ENCODE results near the gene MYADML2.

MYADML2 gene

GRCh38 chr17:81913394-81914102 is 33.5 kb downstream of the MYADML2 start:
- Histone ChIP-seq H3K27me3 (ENCODE audit: control insufficient read depth in 1 of 2, insufficient read depth in 2 of 2, low read length in 2 of 2) (no peaks in the 10 kb centered on the region), H3K9ac (ENCODE audit: low read depth in 1 of 2, low read length in 2 of 2) (no peak overlapping the region), H3K4me3 (ENCODE audit: low read depth in 1 of 2, low read length in 2 of 2) (no peak overlapping the region), H3K9me3 (ENCODE audit: control insufficient read depth in 1 of 2, low read length in 2 of 2) (no peaks in the 10 kb centered on the region), H3K27ac (ENCODE audit: low read depth, low read length) (no peak overlapping the region), H3K36me3 (ENCODE audit: control insufficient read depth in 1 of 2, insufficient read depth in 2 of 2, low read length in 2 of 2) (peaks cover 40 to 48% of the 10 kb centered on the region in 2 donors), H3K4me1 (ENCODE audit: control insufficient read depth in 1 of 2, insufficient read depth in 2 of 2, low read length in 2 of 2) (peaks cover 33 to 34% of the 10 kb centered on the region in 2 donors)

- peaks cover 28 to 29% of the 10 kb centered on the region in 2 donors for H3K4me1 ChIP-seq (ENCODE audit: control insufficient read depth in 1 of 2, insufficient read depth in 2 of 2, low read length in 2 of 2)
- peaks cover 46 to 56% of the 10 kb centered on the region in 2 donors for H3K36me3 ChIP-seq (ENCODE audit: control insufficient read depth in 1 of 2, insufficient read depth in 2 of 2, low read length in 2 of 2)
- H3K9ac ChIP-seq (ENCODE audit: low read depth in 1 of 2, low read length in 2 of 2) = no peak overlapping the region
- H3K4me3 ChIP-seq (ENCODE audit: low read depth in 1 of 2, low read length in 2 of 2) = no peak overlapping the region
- H3K9me3 ChIP-seq (ENCODE audit: control insufficient read depth in 1 of 2, low read length in 2 of 2) = no peaks in the 10 kb centered on the region
- no peak overlapping the region for H3K27ac ChIP-seq (ENCODE audit: low read depth, low read length)
- H3K27me3 ChIP-seq (ENCODE audit: control insufficient read depth in 1 of 2, insufficient read depth in 2 of 2, low read length in 2 of 2) = no peaks in the 10 kb centered on the region
Measured at GRCh38 chr17:81912441-81913309, 34.4 kb downstream of the MYADML2 start.

GRCh38 chr17:81911969-81912368 is 35.1 kb downstream of the MYADML2 start:
- H3K4me3 ChIP-seq (ENCODE audit: low read depth in 1 of 2, low read length in 2 of 2) = peak overlapping the region in 1 of 2 donors; percentile 43
- H3K9me3 ChIP-seq (ENCODE audit: control insufficient read depth in 1 of 2, low read length in 2 of 2) = no peaks in the 10 kb centered on the region
- no peak overlapping the region for H3K27ac ChIP-seq (ENCODE audit: low read depth, low read length)
- H3K4me1 ChIP-seq (ENCODE audit: control insufficient read depth in 1 of 2, insufficient read depth in 2 of 2, low read length in 2 of 2) = peaks cover 22 to 26% of the 10 kb centered on the region in 2 donors
- no peak overlapping the region for H3K9ac ChIP-seq (ENCODE audit: low read depth in 1 of 2, low read length in 2 of 2)
- H3K36me3 ChIP-seq (ENCODE audit: control insufficient read depth in 1 of 2, insufficient read depth in 2 of 2, low read length in 2 of 2) = peaks cover 53 to 64% of the 10 kb centered on the region in 2 donors
- no peaks in the 10 kb centered on the region for H3K27me3 ChIP-seq (ENCODE audit: control insufficient read depth in 1 of 2, insufficient read depth in 2 of 2, low read length in 2 of 2)

- H3K9ac ChIP-seq (ENCODE audit: low read depth in 1 of 2, low read length in 2 of 2) = peak within 1 kb of the TSS; percentile 56 to 74
- peaks cover 17 to 21% of the 10 kb centered on the region in 2 donors for H3K4me1 ChIP-seq (ENCODE audit: control insufficient read depth in 1 of 2, insufficient read depth in 2 of 2, low read length in 2 of 2)
- H3K9me3 ChIP-seq (ENCODE audit: control insufficient read depth in 1 of 2, low read length in 2 of 2) = no peaks in the 10 kb centered on the region
- peaks cover 57 to 69% of the 10 kb centered on the region in 2 donors for H3K36me3 ChIP-seq (ENCODE audit: control insufficient read depth in 1 of 2, insufficient read depth in 2 of 2, low read length in 2 of 2)
- peak within 1 kb of the TSS; percentile 82 for H3K27ac ChIP-seq (ENCODE audit: low read depth, low read length)
- peak within 1 kb of the TSS; percentile 79 to 83 for H3K4me3 ChIP-seq (ENCODE audit: low read depth in 1 of 2, low read length in 2 of 2)
- H3K27me3 ChIP-seq (ENCODE audit: control insufficient read depth in 1 of 2, insufficient read depth in 2 of 2, low read length in 2 of 2) = no peaks in the 10 kb centered on the region
Measured at GRCh38 chr17:81911277-81911961, 35.6 kb downstream of the MYADML2 start, which contains the start of gene PCYT2. Gene PCYT2 (minus strand): TSS chr17:81911399. CDS start chr17:81911355, 44 bp downstream.

- peaks cover 16% of the 10 kb centered on the region in 2 donors for H3K4me1 ChIP-seq (ENCODE audit: control insufficient read depth in 1 of 2, insufficient read depth in 2 of 2, low read length in 2 of 2)
- peaks cover 56 to 72% of the 10 kb centered on the region in 2 donors for H3K36me3 ChIP-seq (ENCODE audit: control insufficient read depth in 1 of 2, insufficient read depth in 2 of 2, low read length in 2 of 2)
- no peaks in the 10 kb centered on the region for H3K27me3 ChIP-seq (ENCODE audit: control insufficient read depth in 1 of 2, insufficient read depth in 2 of 2, low read length in 2 of 2)
- peak overlapping the region; percentile 82 for H3K27ac ChIP-seq (ENCODE audit: low read depth, low read length)
- peak overlapping the region; percentile 56 to 74 for H3K9ac ChIP-seq (ENCODE audit: low read depth in 1 of 2, low read length in 2 of 2)
- no peaks in the 10 kb centered on the region for H3K9me3 ChIP-seq (ENCODE audit: control insufficient read depth in 1 of 2, low read length in 2 of 2)
- peak overlapping the region; percentile 79 to 83 for H3K4me3 ChIP-seq (ENCODE audit: low read depth in 1 of 2, low read length in 2 of 2)
Measured at GRCh38 chr17:81910840-81911276, 36.2 kb downstream of the MYADML2 start.

- Histone ChIP-seq H3K36me3 (ENCODE audit: control insufficient read depth in 1 of 2, insufficient read depth in 2 of 2, low read length in 2 of 2) (peaks cover 50 to 72% of the 10 kb centered on the region in 2 donors), H3K9ac (ENCODE audit: low read depth in 1 of 2, low read length in 2 of 2) (peak overlapping the region; percentile 56 to 74), H3K4me3 (ENCODE audit: low read depth in 1 of 2, low read length in 2 of 2) (peak overlapping the region; percentile 79 to 83), H3K27ac (ENCODE audit: low read depth, low read length) (peak overlapping the region; percentile 82), H3K27me3 (ENCODE audit: control insufficient read depth in 1 of 2, insufficient read depth in 2 of 2, low read length in 2 of 2) (no peaks in the 10 kb centered on the region), H3K4me1 (ENCODE audit: control insufficient read depth in 1 of 2, insufficient read depth in 2 of 2, low read length in 2 of 2) (peaks cover 15 to 16% of the 10 kb centered on the region in 2 donors), H3K9me3 (ENCODE audit: control insufficient read depth in 1 of 2, low read length in 2 of 2) (no peaks in the 10 kb centered on the region)
Measured at GRCh38 chr17:81909966-81910839, 36.8 kb downstream of the MYADML2 start.

GRCh38 chr17:81909231-81909630 is 37.8 kb downstream of the MYADML2 start:
- Histone ChIP-seq H3K27me3 (ENCODE audit: control insufficient read depth in 1 of 2, insufficient read depth in 2 of 2, low read length in 2 of 2) (no peaks in the 10 kb centered on the region), H3K36me3 (ENCODE audit: control insufficient read depth in 1 of 2, insufficient read depth in 2 of 2, low read length in 2 of 2) (peaks cover 40 to 72% of the 10 kb centered on the region in 2 donors), H3K9me3 (ENCODE audit: control insufficient read depth in 1 of 2, low read length in 2 of 2) (no peaks in the 10 kb centered on the region), H3K4me3 (ENCODE audit: low read depth in 1 of 2, low read length in 2 of 2) (peak overlapping the region in 1 of 2 donors; percentile 83), H3K4me1 (ENCODE audit: control insufficient read depth in 1 of 2, insufficient read depth in 2 of 2, low read length in 2 of 2) (peaks cover 15 to 16% of the 10 kb centered on the region in 2 donors), H3K9ac (ENCODE audit: low read depth in 1 of 2, low read length in 2 of 2) (peak overlapping the region; percentile 56 to 74), H3K27ac (ENCODE audit: low read depth, low read length) (no peak overlapping the region)

GRCh38 chr17:81908793-81909192 is 38.2 kb downstream of the MYADML2 start:
- Histone ChIP-seq H3K9ac (ENCODE audit: low read depth in 1 of 2, low read length in 2 of 2) (no peak overlapping the region), H3K27me3 (ENCODE audit: control insufficient read depth in 1 of 2, insufficient read depth in 2 of 2, low read length in 2 of 2) (no peaks in the 10 kb centered on the region), H3K36me3 (ENCODE audit: control insufficient read depth in 1 of 2, insufficient read depth in 2 of 2, low read length in 2 of 2) (peaks cover 36 to 72% of the 10 kb centered on the region in 2 donors), H3K9me3 (ENCODE audit: control insufficient read depth in 1 of 2, low read length in 2 of 2) (no peaks in the 10 kb centered on the region), H3K27ac (ENCODE audit: low read depth, low read length) (no peak overlapping the region), H3K4me3 (ENCODE audit: low read depth in 1 of 2, low read length in 2 of 2) (no peak overlapping the region), H3K4me1 (ENCODE audit: control insufficient read depth in 1 of 2, insufficient read depth in 2 of 2, low read length in 2 of 2) (peaks cover 15 to 16% of the 10 kb centered on the region in 2 donors)

All from duodenal mucosa (tissue), 2 donors.